Prostate gland (tissue), 2 donors: Measurements from ENCODE around the gene ADAMTS3. TPM values are rescaled to one million over a fixed set of nuclear protein-coding genes. Genes with fewer than 3 reads are reported as not detected.

ENCODE experiments used
- DNase-seq: peaks from one replicate; pipeline ENCODE4 v3.0.0-alpha.2; 2019; ENCODE audit warnings: low spot score
- H3K27ac ChIP-seq, 2 donors: fragments of 200-600 bp; sonication (generic); 2 replicates each; pipeline ENCODE4 v1.5.1; 2017 to 2019
- H3K27me3 ChIP-seq: fragments of 200-600 bp; sonication (generic); replicated peaks from 2 replicates; pipeline ENCODE4 v1.5.1; 2019; ENCODE audit not compliant: insufficient read depth
- H3K36me3 ChIP-seq, 2 donors: fragments of 200-600 bp; sonication (generic); 1 replicate in 1 of 2; 2 replicates in 1 of 2; pipeline versions ENCODE4 v1.5.1 to v1.8.1; 2017 to 2019
- H3K4me1 ChIP-seq: fragments of 200-600 bp; sonication (generic); replicated peaks from 2 replicates; pipeline ENCODE4 v1.5.1; 2019
- H3K4me3 ChIP-seq, 2 donors: fragments of 200-600 bp; sonication (generic); 2 replicates each; pipeline ENCODE4 v1.5.1; 2017 to 2019
- H3K9me3 ChIP-seq: fragments of 200-600 bp; sonication (generic); 2 replicates; pipeline ENCODE4 v1.5.1; 2017
- CTCF ChIP-seq, 4 experiments: fragments of 200-600 bp in 2 of 4; fragments of 450-650 bp in 2 of 4; sonication (generic) in 2 of 4; IDR thresholded peaks; 1 replicate in 3 of 4; 2 replicates in 1 of 4; pipeline ENCODE4 v1.5.1; 2016 to 2019; ENCODE audit warnings: antibody characterized with exemption in 4 of 4, mild to moderate bottlenecking in 2 of 4, moderate library complexity in 2 of 4
- POLR2A ChIP-seq: fragments of 450-650 bp; IDR thresholded peaks from one replicate; pipeline ENCODE4 v1.6.1; 2016; ENCODE audit warnings: antibody characterized with exemption, mild to moderate bottlenecking
- POLR2AphosphoS5 ChIP-seq: sonication (generic); formaldehyde crosslinking; IDR thresholded peaks from one replicate; pipeline ENCODE4 v1.6.1; 2017; ENCODE audit warnings: antibody characterized with exemption
- WGBS: methylation state at CpG from one replicate; pipeline ENCODE4 v1.1.5; 2018; 5-methylcytosine and 5-hydroxymethylcytosine counted together
- intact Hi-C: fragments of 100-400 bp; cut with DNase I; formaldehyde crosslinking; loops from one replicate; pipeline ENCODE4 v1.14.2; 2022
- total RNA-seq, 2 donors: library from RNA; depleted of rRNA; stranded (reverse); fragments of >200 nt; gene quantifications; one replicate each; pipeline ENCODE4 v1.1.0, GENCODE V29; 2016

ADAMTS3 gene
- total RNA-seq, 2 donors from 2014 or later: 0.36 to 4.0 TPM

GRCh38 chr4:72383439-72383838 is 185.6 kb downstream of the ADAMTS3 start:
- Histone ChIP-seq H3K27me3 (no peaks in the 10 kb centered on the region), H3K4me1 (no peaks in the 10 kb centered on the region), H3K27ac (no peak overlapping the region), H3K4me3 (no peak overlapping the region), H3K9me3 (no peaks in the 10 kb centered on the region), H3K36me3 (no peaks in the 10 kb centered on the region)
- 50% methylated on average over 3 of the region's 3 CpGs for WGBS
- intact Hi-C loops: no loop called here
- TF ChIP-seq CTCF (IDR thresholded peaks at IDR 0.05) (no peak), POLR2A (no peak), POLR2AphosphoS5 (no peak)
- DNase-seq: no peak

GRCh38 chr4:72378901-72379300 is 190.1 kb downstream of the ADAMTS3 start:
- Histone ChIP-seq H3K4me1 (no peaks in the 10 kb centered on the region), H3K4me3 (no peak overlapping the region), H3K36me3 (no peaks in the 10 kb centered on the region), H3K9me3 (no peaks in the 10 kb centered on the region), H3K27me3 (no peaks in the 10 kb centered on the region), H3K27ac (no peak overlapping the region)
- no peak for DNase-seq
- TF ChIP-seq POLR2A (no peak), POLR2AphosphoS5 (no peak), CTCF (IDR thresholded peaks at IDR 0.05) (no peak)
- intact Hi-C loops: no loop called here
- WGBS: 83% methylated on average over 2 of the region's 2 CpGs

GRCh38 chr4:72377491-72378194 is 191.4 kb downstream of the ADAMTS3 start:
- H3K9me3 ChIP-seq: no peaks in the 10 kb centered on the region
- H3K4me3 ChIP-seq: no peak overlapping the region
- no peaks in the 10 kb centered on the region for H3K4me1 ChIP-seq
- no peak for DNase-seq
- no peak for TF ChIP-seq POLR2AphosphoS5
- no peak for TF ChIP-seq POLR2A
- no peak for TF ChIP-seq CTCF (IDR thresholded peaks at IDR 0.05)
- intact Hi-C loops: no loop called here
- no peak overlapping the region for H3K27ac ChIP-seq
- no peaks in the 10 kb centered on the region for H3K36me3 ChIP-seq
- H3K27me3 ChIP-seq: no peaks in the 10 kb centered on the region
- 90% methylated on average over 5 of the region's 5 CpGs for WGBS

GRCh38 chr4:72376901-72377300 is 192.1 kb downstream of the ADAMTS3 start:
- Histone ChIP-seq H3K4me3 (no peak overlapping the region), H3K4me1 (no peaks in the 10 kb centered on the region), H3K36me3 (no peaks in the 10 kb centered on the region), H3K27me3 (no peaks in the 10 kb centered on the region), H3K9me3 (no peaks in the 10 kb centered on the region), H3K27ac (no peak overlapping the region)
- TF ChIP-seq POLR2AphosphoS5 (no peak), CTCF (IDR thresholded peaks at IDR 0.05) (no peak), POLR2A (no peak)
- no peak for DNase-seq
- intact Hi-C loops: no loop called here

- Histone ChIP-seq H3K27me3 (no peaks in the 10 kb centered on the region), H3K9me3 (no peaks in the 10 kb centered on the region), H3K27ac (no peak overlapping the region), H3K36me3 (no peaks in the 10 kb centered on the region), H3K4me3 (no peak overlapping the region), H3K4me1 (no peaks in the 10 kb centered on the region)
- no peak for TF ChIP-seq POLR2A
- no peak for TF ChIP-seq CTCF (IDR thresholded peaks at IDR 0.05)
- no peak for TF ChIP-seq POLR2AphosphoS5
- WGBS: 49% methylated on average over 4 of the region's 4 CpGs
- DNase-seq: no peak
- intact Hi-C loops: no loop called here
Observed at GRCh38 chr4:72375073-72375736, 193.8 kb downstream of the ADAMTS3 start.
